HepG2 (cell line): ENCODE data around the gene SNAP47. TPM values are rescaled to one million over a fixed set of nuclear protein-coding genes. Genes with fewer than 3 reads are reported as not detected.

Experiments
- ATAC-seq: fragments of 200-7000 bp; cut with Tn5 transposase; 3 replicates; pipeline ENCODE4 v1.9.1; 2020; ENCODE audit warnings: mild to moderate bottlenecking, moderate library complexity
- BruUV-seq: library from RNA; stranded (reverse); fragments of 400-500 nt; replicated peaks from 2 replicates; lab custom pipeline; 2021; lab: Mats Ljungman, UMichigan
- CTCF ChIA-PET: fragments of 300-600 bp; formaldehyde crosslinking; extraction: SDS; loops from one replicate; lab custom pipeline; 2021; ENCODE audit warnings: low total read pairs, inconsistent platforms, low intra/inter-chr PET ratio; lab: Yijun Ruan, JAX
- POLR2A ChIA-PET: fragments of 350-600 bp; sonication (Branson Sonifier 250); formaldehyde crosslinking; loops from one replicate; lab custom pipeline; 2020; ENCODE audit warnings: antibody characterized with exemption, inconsistent platforms; lab: Yijun Ruan, JAX
- DNase-seq: peaks from one replicate; pipeline ENCODE4 v3.0.0-alpha.2; 2015; ENCODE audit warnings: low spot score
- FAIRE-seq: peaks from 3 replicates; lab custom pipeline; 2011; peaks lifted over from hg19 to GRCh38; lab: Jason Lieb, UNC
- H2AFZ ChIP-seq: one replicate; pipeline ENCODE4 v1.6.1; 2011; ENCODE audit warnings: low read length, inconsistent platforms
- H3K27ac ChIP-seq: fragments of 300-600 bp; 3 replicates; pipeline ENCODE4 v1.8.0; 2011; ENCODE audit warnings: mixed run types, mild to moderate bottlenecking, mixed read lengths, low read length, inconsistent platforms; ENCODE audit not compliant: insufficient read depth; ENCODE audit errors: extremely low read length
- H3K27me3 ChIP-seq, 2 experiments: fragments of 200-600 bp in 1 of 2; 2 replicates in 1 of 2; 3 replicates in 1 of 2; pipeline versions ENCODE4 v1.6.0 to v1.8.0; 2011; ENCODE audit warnings: low read length in 2 of 2, mild to moderate bottlenecking in 2 of 2, moderate library complexity in 2 of 2, inconsistent platforms in 1 of 2; ENCODE audit not compliant: insufficient read depth in 2 of 2, control insufficient read depth in 1 of 2
- H3K36me3 ChIP-seq, 2 experiments: fragments of 200-600 bp in 1 of 2; replicated peaks in 1 of 2; 2 replicates in 1 of 2; 3 replicates in 1 of 2; pipeline versions ENCODE4 v1.5.1 to v1.8.0; 2011; ENCODE audit warnings: low read length in 2 of 2, inconsistent platforms in 1 of 2; ENCODE audit not compliant: insufficient read depth in 2 of 2, control insufficient read depth in 1 of 2
- H3K4me1 ChIP-seq: 2 replicates; pipeline ENCODE4 v1.5.1; 2012; ENCODE audit warnings: low read length, inconsistent platforms; ENCODE audit not compliant: insufficient read depth
- H3K4me2 ChIP-seq: 2 replicates; pipeline ENCODE4 v1.6.0; 2011; ENCODE audit warnings: low read depth, low read length, inconsistent platforms
- H3K4me3 ChIP-seq, 3 experiments: fragments of 200-600 bp in 1 of 3; sonication (generic), shearing (Covaris generic) in 1 of 3; replicated peaks in 1 of 3; 2 replicates each; pipeline ENCODE4 v1.5.1; 2011 to 2016; ENCODE audit warnings: low read length in 3 of 3, inconsistent platforms in 2 of 3, low read depth in 2 of 3, mild to moderate bottlenecking in 2 of 3, control low read depth in 1 of 3, mixed read lengths in 1 of 3; ENCODE audit not compliant: insufficient read depth in 1 of 3
- H3K79me2 ChIP-seq: one replicate; pipeline ENCODE4 v1.6.1; 2011; ENCODE audit warnings: low read length, inconsistent platforms; ENCODE audit not compliant: insufficient read depth
- H3K9ac ChIP-seq: 2 replicates; pipeline ENCODE4 v1.6.0; 2011; ENCODE audit warnings: mild to moderate bottlenecking, low read depth, low read length, inconsistent platforms; ENCODE audit not compliant: insufficient read depth
- H3K9me3 ChIP-seq: 2 replicates; pipeline ENCODE4 v1.5.1; 2012; ENCODE audit warnings: mild to moderate bottlenecking, low read length
- H4K20me1 ChIP-seq: 2 replicates; pipeline ENCODE4 v1.6.0; 2011; ENCODE audit warnings: inconsistent platforms, mild to moderate bottlenecking, low read length, moderate library complexity; ENCODE audit not compliant: insufficient read depth
- FIP1L1 ChIP-seq: fragments of 200-400 bp; formaldehyde crosslinking; IDR thresholded peaks from 2 replicates; pipeline ENCODE4 v1.6.1; 2018; ENCODE audit warnings: low read depth, mild to moderate bottlenecking, low read length, moderate library complexity, borderline replicate concordance; ENCODE audit not compliant: insufficient read depth
- FOXO1 ChIP-seq: sonication (generic); formaldehyde crosslinking; IDR thresholded peaks from 2 replicates; pipeline ENCODE4 v1.4.0; 2020; ENCODE audit warnings: missing genetic modification reagents
- IRX3 ChIP-seq: sonication (generic); formaldehyde crosslinking; IDR thresholded peaks from 2 replicates; pipeline ENCODE4 v1.8.1; 2023; ENCODE audit warnings: mild to moderate bottlenecking, low read depth, missing genetic modification reagents, borderline replicate concordance
- NCOA1 ChIP-seq: sonication (generic); formaldehyde crosslinking; IDR thresholded peaks from 2 replicates; pipeline ENCODE4 v1.9.0; 2021; ENCODE audit warnings: missing genetic modification reagents
- NFKBIZ ChIP-seq: IDR thresholded peaks from 2 replicates; pipeline ENCODE4 v1.6.1; 2018; ENCODE audit warnings: missing genetic modification reagents, missing compliant biosample characterization
- SETDB1 ChIP-seq: sonication (generic); formaldehyde crosslinking; IDR thresholded peaks from 2 replicates; pipeline ENCODE4 v1.5.1; 2020; ENCODE audit warnings: missing genetic modification reagents, mild to moderate bottlenecking, borderline replicate concordance
- SRSF1 ChIP-seq: fragments of 200-400 bp; formaldehyde crosslinking; optimal IDR thresholded peaks from 2 replicates; pipeline ENCODE3; 2017; ENCODE audit warnings: mild to moderate bottlenecking, low read depth, low read length, moderate library complexity
- STAT5B ChIP-seq: sonication (generic); formaldehyde crosslinking; IDR thresholded peaks from 2 replicates; pipeline ENCODE4 v1.4.0; 2020; ENCODE audit warnings: missing genetic modification reagents
- ZNF17 ChIP-seq: sonication (generic); formaldehyde crosslinking; IDR thresholded peaks from 2 replicates; pipeline ENCODE4 v1.5.0; 2020; ENCODE audit warnings: mild to moderate bottlenecking, missing genetic modification reagents
- ZNF225 ChIP-seq: sonication (generic); formaldehyde crosslinking; IDR thresholded peaks from 2 replicates; pipeline ENCODE4 v1.4.0; 2020; ENCODE audit warnings: mild to moderate bottlenecking, missing genetic modification reagents
- ZNF546 ChIP-seq: sonication (generic); formaldehyde crosslinking; conservative IDR thresholded peaks from 2 replicates; pipeline ENCODE4 v1.8.1; 2023; ENCODE audit warnings: mild to moderate bottlenecking, missing genetic modification reagents
- WGBS: methylation state at CpG from one replicate; pipeline ENCODE4 v1.1.6; 2017; ENCODE audit warnings: low lambda C conversion rate; 5-methylcytosine and 5-hydroxymethylcytosine counted together
- in situ Hi-C: cut with HindIII; loops from 2 replicates; pipeline ENCODE4 v1.10.0; 2017; ENCODE audit warnings: low pct_unique_long_range_greater_than_20kb; ENCODE audit not compliant: extremely low pct_ligation_motif_present
- intact Hi-C: fragments of 100-400 bp; cut with micrococcal nuclease; formaldehyde crosslinking; loops from one replicate; pipeline ENCODE4 v1.10.0; 2022; ENCODE audit not compliant: unreplicated experiment
- polyA plus RNA-seq, 8 experiments: library from polyadenylated mRNA; depleted of rRNA in 3 of 8; stranded (reverse) in 7 of 8; unstranded in 1 of 8; fragments of >200 nt; fragmentation: Illumina TruSeq in 4 of 8; extraction: Trizol in 4 of 8; gene quantifications; 2 replicates each; pipeline versions ENCODE4 v1.2.1 to v1.2.3, GENCODE V29; 2011 to 2016; ENCODE audit warnings: low read depth in 4 of 8, missing spikeins in 1 of 8, mixed read lengths in 1 of 8; ENCODE audit not compliant: insufficient read depth in 1 of 8
- total RNA-seq, 5 experiments: library from RNA; depleted of rRNA; stranded (reverse); fragments of >200 nt; fragmentation: Illumina TruSeq; extraction: Trizol; gene quantifications; 2 replicates each; pipeline ENCODE4 v1.2.3, GENCODE V29; 2016; ENCODE audit warnings: low read depth in 1 of 5
- TF ChIP-seq, protein P1 (sequence below): sonication (generic); formaldehyde crosslinking; IDR thresholded peaks from 2 replicates; pipeline ENCODE4 v1.5.0; 2020; ENCODE audit warnings: mild to moderate bottlenecking, missing genetic modification reagents

The SNAP47 gene
- total and polyA plus RNA-seq, 2 of the 13 experiments (the other 11 are each of a cell fraction or from before 2014, with no cell fraction given) = 13.6 to 25.1 TPM

DNA sequence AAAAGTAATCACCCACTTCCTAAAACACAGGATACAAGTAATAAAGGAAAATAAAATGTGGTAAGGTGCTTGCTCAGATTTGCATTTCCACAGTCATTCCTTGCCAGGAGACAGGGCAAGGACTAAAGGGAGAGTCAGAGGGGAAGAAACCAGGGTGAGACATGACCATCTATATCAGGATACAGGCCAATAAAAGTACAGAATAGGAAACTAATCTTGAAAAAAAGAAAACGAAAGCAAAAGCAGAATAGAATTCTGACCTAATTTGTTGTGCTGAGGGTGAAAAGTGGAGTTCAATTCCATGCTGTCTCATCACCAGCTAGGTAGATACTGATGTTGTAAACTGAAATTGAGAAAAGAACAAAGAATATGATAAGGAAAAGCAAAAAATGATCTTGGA, 27.4 kb upstream of the SNAP47 start:
- Histone ChIP-seq H3K4me2 (0 out of 2 replicates have a peak overlapping the region, but pooled peaks have one; percentile 16), H3K36me3 (no peaks in the 10 kb centered on the region), H3K27ac (no peak overlapping the region), H3K27me3 (no peaks in the 10 kb centered on the region), H3K9ac (no peak overlapping the region), H2AFZ (no peak overlapping the region), H4K20me1 (no peaks in the 10 kb centered on the region), H3K79me2 (no peaks in the 10 kb centered on the region), H3K9me3 (no peaks in the 10 kb centered on the region), H3K4me1 (no peaks in the 10 kb centered on the region), H3K4me3 (no peak overlapping the region)
- TF ChIP-seq NFKBIZ (CRISPR knock-in tag) = no peak
- TF ChIP-seq ZNF546 (CRISPR knock-in tag) = no peak
- no peak for TF ChIP-seq FIP1L1
- TF ChIP-seq FOXO1 (CRISPR knock-in tag) = no peak
- TF ChIP-seq SETDB1 = no peak
- TF ChIP-seq, protein P1, sequence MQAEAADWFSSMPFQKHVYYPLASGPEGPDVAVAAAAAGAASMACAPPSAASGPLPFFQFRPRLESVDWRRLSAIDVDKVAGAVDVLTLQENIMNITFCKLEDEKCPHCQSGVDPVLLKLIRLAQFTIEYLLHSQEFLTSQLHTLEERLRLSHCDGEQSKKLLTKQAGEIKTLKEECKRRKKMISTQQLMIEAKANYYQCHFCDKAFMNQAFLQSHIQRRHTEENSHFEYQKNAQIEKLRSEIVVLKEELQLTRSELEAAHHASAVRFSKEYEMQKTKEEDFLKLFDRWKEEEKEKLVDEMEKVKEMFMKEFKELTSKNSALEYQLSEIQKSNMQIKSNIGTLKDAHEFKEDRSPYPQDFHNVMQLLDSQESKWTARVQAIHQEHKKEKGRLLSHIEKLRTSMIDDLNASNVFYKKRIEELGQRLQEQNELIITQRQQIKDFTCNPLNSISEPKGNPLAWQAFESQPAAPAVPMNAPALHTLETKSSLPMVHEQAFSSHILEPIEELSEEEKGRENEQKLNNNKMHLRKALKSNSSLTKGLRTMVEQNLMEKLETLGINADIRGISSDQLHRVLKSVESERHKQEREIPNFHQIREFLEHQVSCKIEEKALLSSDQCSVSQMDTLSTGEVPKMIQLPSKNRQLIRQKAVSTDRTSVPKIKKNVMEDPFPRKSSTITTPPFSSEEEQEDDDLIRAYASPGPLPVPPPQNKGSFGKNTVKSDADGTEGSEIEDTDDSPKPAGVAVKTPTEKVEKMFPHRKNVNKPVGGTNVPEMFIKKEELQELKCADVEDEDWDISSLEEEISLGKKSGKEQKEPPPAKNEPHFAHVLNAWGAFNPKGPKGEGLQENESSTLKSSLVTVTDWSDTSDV (CRISPR knock-in tag) = no peak
- TF ChIP-seq ZNF17 = no peak
- no peak for TF ChIP-seq STAT5B (CRISPR knock-in tag)
- no peak for TF ChIP-seq NCOA1 (CRISPR knock-in tag)
- no peak for TF ChIP-seq IRX3 (CRISPR knock-in tag)
- no peak for TF ChIP-seq ZNF225
- no peak for TF ChIP-seq SRSF1
- ChIA-PET POLR2A (no interaction called here), CTCF (no interaction called here)
- in situ Hi-C loops (no loop called here), intact Hi-C loops (no loop called here)
- no peak for ATAC-seq
- 0% methylated on average over 1 of the region's 1 CpG for WGBS
- FAIRE-seq = no peak
- BruUV-seq = no TSS peak
- no peak for DNase-seq
